ENCODE measurements around the gene TBL3.

Gene TBL3

GRCh38 chr16:1929105-1929504 lies 42.7 kb upstream of the TBL3 start:
- Histone ChIP-seq H3K9me3 (no peaks in the 10 kb centered on the region), H3K36me3 (no peaks in the 10 kb centered on the region), H3K4me3 (peak overlapping the region; percentile 53 to 67), H3K4me1 (peaks cover 0 to 11% (median 10%) of the 10 kb centered on the region in 4 donors), H3K27me3 (peaks cover 0 to 26% of the 10 kb centered on the region in 2 donors), H3K27ac (peak overlapping the region; percentile 46 to 68)
- intact Hi-C loops (cut with DNase I; ENCODE audit: low total_unique reads): no loop called here
- no peak for DNase-seq
- no peak for TF ChIP-seq CTCF (IDR thresholded peaks at IDR 0.05)

- TF ChIP-seq CTCF (IDR thresholded peaks at IDR 0.05): peak; percentile 98 to 100
- peak overlapping the region; percentile 53 to 67 for H3K4me3 ChIP-seq
- no peaks in the 10 kb centered on the region for H3K36me3 ChIP-seq
- DNase-seq: peak; percentile 77 to 91
- H3K9me3 ChIP-seq: no peaks in the 10 kb centered on the region
- peaks cover 0 to 20% of the 10 kb centered on the region in 2 donors for H3K27me3 ChIP-seq
- H3K27ac ChIP-seq: peak overlapping the region; percentile 46 to 68
- peaks cover 0 to 11% (median 10%) of the 10 kb centered on the region in 4 donors for H3K4me1 ChIP-seq
- intact Hi-C loops (cut with DNase I; ENCODE audit: low total_unique reads): loop anchor here (5.0 kb wide), 1 partner anchor 67 kb away; no protein-coding TSS in a partner anchor
These were observed 42.1 kb upstream of the TBL3 start for GRCh38 chr16:1929578-1930337.

GRCh38 chr16:1930338-1930720 lies 41.5 kb upstream of the TBL3 start:
- intact Hi-C loops (cut with DNase I; ENCODE audit: low total_unique reads): loop anchor here (5.0 kb wide), 1 partner anchor 68 kb away; no protein-coding TSS in a partner anchor
- Histone ChIP-seq H3K4me3 (no peak overlapping the region), H3K9me3 (no peaks in the 10 kb centered on the region), H3K27me3 (peaks cover 0 to 15% of the 10 kb centered on the region in 2 donors), H3K27ac (no peak overlapping the region), H3K4me1 (peaks cover 0 to 11% (median 10%) of the 10 kb centered on the region in 4 donors), H3K36me3 (no peaks in the 10 kb centered on the region)
- no peak for DNase-seq
- no peak for TF ChIP-seq CTCF (IDR thresholded peaks at IDR 0.05)

- Histone ChIP-seq H3K4me1 (peaks cover 0 to 11% (median 10%) of the 10 kb centered on the region in 4 donors), H3K27me3 (peaks cover 0 to 7% of the 10 kb centered on the region in 2 donors), H3K4me3 (no peak overlapping the region), H3K36me3 (peaks cover 6 to 7% (median 6%) of the 10 kb centered on the region in 3 donors), H3K27ac (no peak overlapping the region), H3K9me3 (no peaks in the 10 kb centered on the region)
- intact Hi-C loops (cut with DNase I; ENCODE audit: low total_unique reads): loop anchor here (5.0 kb wide), 1 partner anchor 70 kb away; no protein-coding TSS in a partner anchor
- DNase-seq: no peak
- TF ChIP-seq CTCF (IDR thresholded peaks at IDR 0.05): no peak
These were observed 39.5 kb upstream of the TBL3 start for GRCh38 chr16:1932050-1933028.

- no peak for TF ChIP-seq CTCF (IDR thresholded peaks at IDR 0.05)
- intact Hi-C loops (cut with DNase I; ENCODE audit: low total_unique reads): loop anchor here (5.0 kb wide), 1 partner anchor 71 kb away; no protein-coding TSS in a partner anchor
- Histone ChIP-seq H3K4me1 (peaks cover 0 to 11% (median 10%) of the 10 kb centered on the region in 4 donors), H3K27ac (no peak overlapping the region), H3K4me3 (no peak overlapping the region), H3K27me3 (peaks cover 0 to 7% of the 10 kb centered on the region in 2 donors), H3K36me3 (peaks cover 14 to 15% (median 14%) of the 10 kb centered on the region in 3 donors), H3K9me3 (no peaks in the 10 kb centered on the region)
- no peak for DNase-seq
These were observed 38.7 kb upstream of the TBL3 start for GRCh38 chr16:1933097-1933661.

All from tibial artery (tissue), 4 donors.